ENCODE measurements around the gene GMCL2.

The GMCL2 gene

GRCh38 chr5:178153530-178154340, 33.4 kb downstream of the GMCL2 start, which contains the start of gene NHP2:
Gene NHP2 (minus strand): TSS chr5:178153885. CDS start chr5:178153817, 68 bp downstream.
- Histone ChIP-seq H3K9me2 (replicated peaks; ENCODE audit: insufficient read depth, low read length) (no peaks in the 10 kb centered on the region), H3K27me3 (ENCODE audit: low read length) (no peaks in the 10 kb centered on the region), H3K79me2 (ENCODE audit: insufficient read depth, low read length) (peaks cover 10% of the 10 kb centered on the region), H4K20me1 (ENCODE audit: low read depth, low read length) (no peaks in the 10 kb centered on the region), H3K9me3 (ENCODE audit: insufficient read depth, low read length) (no peaks in the 10 kb centered on the region), H3K4me2 (ENCODE audit: low read depth, low read length, poor library complexity, severe bottlenecking) (peak within 1 kb of the TSS; percentile 71), H3F3A (ENCODE audit: insufficient read depth) (peaks cover 14% of the 10 kb centered on the region; the same call in 1 of the 2 replicates), H3K4me3 (ENCODE audit: insufficient read depth, low read length, poor library complexity, severe bottlenecking) (peak within 1 kb of the TSS; percentile 95), H3K27ac (ENCODE audit: low read depth, low read length) (peak within 1 kb of the TSS; percentile 20), H2AFZ (ENCODE audit: low read depth, low read length, severe bottlenecking) (peak within 1 kb of the TSS; percentile 54), H3K9ac (ENCODE audit: low read length) (peak within 1 kb of the TSS; percentile 88), H3K36me3 (ENCODE audit: low read length) (no peaks in the 10 kb centered on the region)
- TF ChIP-seq CTCF (IDR thresholded peaks at IDR 0.05; ENCODE audit: insufficient read depth, low read length, poor library complexity, severe bottlenecking) (no peak), EZH2phosphoT487 (conservative IDR thresholded peaks at IDR 0.05; ENCODE audit: low read length) (no peak)

GRCh38 chr5:178152491-178153444, 34.4 kb downstream of the GMCL2 start:
- Histone ChIP-seq H3K9me3 (ENCODE audit: insufficient read depth, low read length) (no peaks in the 10 kb centered on the region), H3K9ac (ENCODE audit: low read length) (peak overlapping the region; percentile 88), H3K79me2 (ENCODE audit: insufficient read depth, low read length) (peaks cover 10% of the 10 kb centered on the region), H3K27me3 (ENCODE audit: low read length) (no peaks in the 10 kb centered on the region), H3F3A (ENCODE audit: insufficient read depth) (peaks cover 14% of the 10 kb centered on the region; the same call in 1 of the 2 replicates), H3K36me3 (ENCODE audit: low read length) (no peaks in the 10 kb centered on the region), H3K9me2 (replicated peaks; ENCODE audit: insufficient read depth, low read length) (no peaks in the 10 kb centered on the region), H3K4me3 (ENCODE audit: insufficient read depth, low read length, poor library complexity, severe bottlenecking) (peak overlapping the region; percentile 95), H3K27ac (ENCODE audit: low read depth, low read length) (peak overlapping the region; percentile 20), H4K20me1 (ENCODE audit: low read depth, low read length) (no peaks in the 10 kb centered on the region), H3K4me2 (ENCODE audit: low read depth, low read length, poor library complexity, severe bottlenecking) (peak overlapping the region; percentile 71), H2AFZ (ENCODE audit: low read depth, low read length, severe bottlenecking) (peak overlapping the region; percentile 50)
- TF ChIP-seq CTCF (IDR thresholded peaks at IDR 0.05; ENCODE audit: insufficient read depth, low read length, poor library complexity, severe bottlenecking) (no peak), EZH2phosphoT487 (conservative IDR thresholded peaks at IDR 0.05; ENCODE audit: low read length) (no peak)

GRCh38 chr5:178150977-178151734, 36.0 kb downstream of the GMCL2 start:
- no peaks in the 10 kb centered on the region for H3K9me3 ChIP-seq (ENCODE audit: insufficient read depth, low read length)
- no peaks in the 10 kb centered on the region for H3K36me3 ChIP-seq (ENCODE audit: low read length)
- H3K9ac ChIP-seq (ENCODE audit: low read length), result no peak overlapping the region
- no peaks in the 10 kb centered on the region for H4K20me1 ChIP-seq (ENCODE audit: low read depth, low read length)
- peaks cover 19% of the 10 kb centered on the region; the same call in 1 of the 2 replicates for H3F3A ChIP-seq (ENCODE audit: insufficient read depth)
- H2AFZ ChIP-seq (ENCODE audit: low read depth, low read length, severe bottlenecking), result no peak overlapping the region
- no peak overlapping the region for H3K4me2 ChIP-seq (ENCODE audit: low read depth, low read length, poor library complexity, severe bottlenecking)
- TF ChIP-seq CTCF (IDR thresholded peaks at IDR 0.05; ENCODE audit: insufficient read depth, low read length, poor library complexity, severe bottlenecking) (no peak), EZH2phosphoT487 (conservative IDR thresholded peaks at IDR 0.05; ENCODE audit: low read length) (no peak)
- H3K79me2 ChIP-seq (ENCODE audit: insufficient read depth, low read length), result peaks cover 10% of the 10 kb centered on the region
- H3K9me2 ChIP-seq (replicated peaks; ENCODE audit: insufficient read depth, low read length), result no peaks in the 10 kb centered on the region
- H3K27ac ChIP-seq (ENCODE audit: low read depth, low read length), result no peak overlapping the region
- H3K4me3 ChIP-seq (ENCODE audit: insufficient read depth, low read length, poor library complexity, severe bottlenecking), result no peak overlapping the region
- no peaks in the 10 kb centered on the region for H3K27me3 ChIP-seq (ENCODE audit: low read length)
